ENCODE data around the gene INS.
"Not testable (repeated sequence)": the region's sequence is repeated elsewhere in the genome, so short reads cannot be mapped to it uniquely, and the experiment has no call there.

Gene INS

GRCh38 chr11:2198621-2199365, 37.8 kb upstream of the INS start:
- DNase-seq, result no peak

GRCh38 chr11:2197771-2198520, 36.9 kb upstream of the INS start:
- no peak for DNase-seq

- peak; percentile 35 for DNase-seq
Measured at GRCh38 chr11:2196970-2197770, 36.2 kb upstream of the INS start.

- DNase-seq, result no peak
Measured at GRCh38 chr11:2195756-2196088, 34.7 kb upstream of the INS start.

- peak; percentile 15 for DNase-seq
Measured at GRCh38 chr11:2194877-2195755, 34.1 kb upstream of the INS start.

- DNase-seq, result not testable (repeated sequence)
Measured at GRCh38 chr11:2193888-2194595, 33.0 kb upstream of the INS start.

- DNase-seq, result no peak
Measured at GRCh38 chr11:2193099-2193887, 32.3 kb upstream of the INS start.

GRCh38 chr11:2192435-2192834, 31.4 kb upstream of the INS start:
- no peak for DNase-seq

- no peak for DNase-seq
Measured at GRCh38 chr11:2191883-2192282, 30.9 kb upstream of the INS start.

GRCh38 chr11:2190657-2191471, 29.9 kb upstream of the INS start:
- no peak for DNase-seq

- DNase-seq, result no peak
Measured at GRCh38 chr11:2189938-2190656, 29.1 kb upstream of the INS start.

GRCh38 chr11:2188745-2189144, 27.7 kb upstream of the INS start:
- DNase-seq, result no peak

GRCh38 chr11:2187280-2187707, 26.3 kb upstream of the INS start:
- DNase-seq, result no peak

GRCh38 chr11:2186669-2187279, 25.8 kb upstream of the INS start:
- peak; percentile 14 for DNase-seq

GRCh38 chr11:2185324-2186085, 24.5 kb upstream of the INS start:
- DNase-seq, result no peak

- no peak for DNase-seq
Measured at GRCh38 chr11:2182692-2183474, 21.9 kb upstream of the INS start.

- no peak for DNase-seq
Measured at GRCh38 chr11:2182075-2182474, 21.1 kb upstream of the INS start.

Data from fibroblast of skin of right biceps (primary cell).